VCaP (cell line): Measurements from ENCODE around the gene FNIP1.
"Not testable (repeated sequence)": the region's sequence is repeated elsewhere in the genome, so short reads cannot be mapped to it uniquely, and the experiment has no call there.

Experiments
- H3K27ac ChIP-seq: fragments of 450-650 bp; 2 replicates; pipeline ENCODE4 v1.5.1; 2017
- CTCF ChIP-seq: fragments of 450-650 bp; conservative IDR thresholded peaks from 2 replicates; pipeline ENCODE4 v1.5.1; 2017; ENCODE audit warnings: mild to moderate bottlenecking, moderate library complexity

Gene FNIP1

GRCh38 chr5:131720714-131721113 is 76.1 kb downstream of the FNIP1 start:
- no peak overlapping the region for H3K27ac ChIP-seq
- TF ChIP-seq CTCF: no peak

GRCh38 chr5:131719564-131719963 is 77.3 kb downstream of the FNIP1 start:
- TF ChIP-seq CTCF: no peak
- H3K27ac ChIP-seq: no peak overlapping the region

- no peak for TF ChIP-seq CTCF
- H3K27ac ChIP-seq: no peak overlapping the region
These were observed 78.3 kb downstream of the FNIP1 start for GRCh38 chr5:131718487-131719014.

- not testable (repeated sequence) for H3K27ac ChIP-seq
These were observed 79.7 kb downstream of the FNIP1 start for GRCh38 chr5:131717164-131717563.

GRCh38 chr5:131716650-131717049 is 80.2 kb downstream of the FNIP1 start:
- no peak for TF ChIP-seq CTCF
- no peak overlapping the region for H3K27ac ChIP-seq

GRCh38 chr5:131710391-131710790 is 86.4 kb downstream of the FNIP1 start:
- no peak for TF ChIP-seq CTCF
- no peak overlapping the region for H3K27ac ChIP-seq

- H3K27ac ChIP-seq: no peak overlapping the region
- TF ChIP-seq CTCF: no peak
These were observed 87.8 kb downstream of the FNIP1 start for GRCh38 chr5:131709043-131709442.

GRCh38 chr5:131706281-131706680 is 90.5 kb downstream of the FNIP1 start:
- no peak overlapping the region for H3K27ac ChIP-seq
- no peak for TF ChIP-seq CTCF
